GM18909 (cell line): ENCODE data around the gene B3GLCT.
"Not testable (repeated sequence)": the region's sequence is repeated elsewhere in the genome, so short reads cannot be mapped to it uniquely, and the experiment has no call there.

Source experiments
- ATAC-seq: cut with Tn5 transposase; IDR thresholded peaks from one replicate; pipeline ENCODE4 v1.9.1; 2021; ENCODE audit warnings: mild to moderate bottlenecking; ENCODE audit not compliant: unreplicated experiment, poor library complexity

The B3GLCT gene

DNA sequence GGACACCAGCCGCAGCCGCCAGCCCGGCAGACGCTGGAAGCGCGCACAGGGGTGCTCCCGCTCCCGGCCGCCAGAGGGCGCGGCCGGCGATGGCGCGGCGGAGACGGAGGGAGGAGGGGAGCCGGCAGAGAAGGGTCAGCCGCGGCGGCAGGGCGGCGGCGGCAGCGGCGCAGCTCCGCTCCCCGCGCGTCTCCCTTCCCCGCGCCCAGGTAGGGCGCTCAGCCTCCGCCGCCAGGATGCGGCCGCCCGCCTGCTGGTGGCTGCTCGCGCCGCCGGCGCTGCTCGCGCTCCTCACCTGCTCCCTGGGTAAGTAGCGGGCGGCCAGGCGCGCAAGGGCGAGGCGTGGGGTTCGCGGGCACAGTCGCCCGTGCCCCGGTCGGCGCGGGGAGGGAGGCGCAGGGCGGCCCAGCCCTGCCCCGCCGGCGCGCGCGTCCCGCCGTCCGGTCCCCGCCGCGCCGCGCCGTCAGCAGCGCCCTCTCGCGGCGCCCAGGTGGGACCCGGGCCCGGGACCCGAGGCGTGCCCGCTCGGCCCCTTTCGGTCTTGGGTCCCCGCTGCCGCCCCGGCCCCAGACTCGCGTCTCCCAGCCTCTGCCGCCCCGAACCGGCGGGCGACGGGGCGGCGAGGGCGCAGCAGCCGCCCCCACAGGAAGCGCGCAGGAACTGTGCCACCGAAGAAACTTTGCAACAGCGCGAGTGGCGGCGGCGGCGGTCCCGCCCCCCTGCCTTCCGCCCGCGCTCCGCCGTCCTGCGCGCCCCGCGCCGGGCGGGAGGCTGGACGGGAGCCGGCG lies at the start of gene B3GLCT:
Gene B3GLCT (plus strand): TSS at position 127 of the 788 bp plus-strand sequence. CDS start 110 bp downstream, at position 237.
- ATAC-seq, result peak; percentile 88

DNA sequence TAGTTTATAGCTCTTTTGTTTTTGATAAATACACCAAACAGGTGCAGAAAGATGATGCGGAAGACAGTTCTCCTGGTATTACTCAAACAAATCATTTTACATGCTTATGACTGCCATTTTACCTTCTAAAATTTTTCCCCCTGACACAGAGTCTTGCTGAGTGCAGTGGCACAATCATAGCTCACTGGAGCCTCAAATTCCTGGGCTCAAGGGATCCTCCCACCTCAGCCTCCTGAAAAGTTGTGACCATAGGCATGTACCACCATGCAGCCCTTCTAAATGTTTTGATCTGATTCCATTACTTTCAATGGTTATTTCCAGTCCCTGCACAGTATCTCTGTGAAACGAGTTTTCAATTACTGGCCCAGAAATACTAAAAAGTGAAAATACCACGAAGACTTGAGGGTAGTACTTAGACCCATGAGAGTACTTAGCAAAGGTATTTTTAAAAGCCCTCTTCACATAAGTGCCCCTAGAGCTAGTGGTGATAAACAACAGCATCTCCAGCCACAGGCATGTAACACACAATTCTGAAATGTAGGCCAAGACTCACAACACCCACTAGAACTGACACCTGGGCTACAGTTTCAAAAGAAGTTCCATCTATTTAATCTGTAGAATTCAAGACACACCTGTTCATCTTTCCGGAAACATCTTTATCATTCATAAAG lies 49.3 kb upstream of the B3GLCT start:
- no peak for ATAC-seq

DNA sequence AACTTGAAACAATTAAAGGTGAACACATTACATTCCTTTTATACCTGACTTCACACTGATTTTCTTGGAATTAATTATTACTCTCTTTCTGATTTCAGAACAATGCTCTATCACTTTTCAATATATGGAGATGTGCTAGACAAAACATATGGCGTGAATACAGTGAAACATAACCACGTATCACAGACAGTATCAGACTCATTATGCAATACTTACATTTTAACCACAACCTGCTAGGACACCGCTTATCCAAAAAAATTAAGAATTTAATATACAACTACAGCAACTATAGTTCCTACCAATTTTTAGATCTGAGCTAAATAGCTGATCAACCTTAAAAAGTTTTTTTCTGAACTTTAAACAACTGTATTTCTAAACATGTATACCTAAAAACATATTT lies 47.9 kb upstream of the B3GLCT start:
- no peak for ATAC-seq

DNA sequence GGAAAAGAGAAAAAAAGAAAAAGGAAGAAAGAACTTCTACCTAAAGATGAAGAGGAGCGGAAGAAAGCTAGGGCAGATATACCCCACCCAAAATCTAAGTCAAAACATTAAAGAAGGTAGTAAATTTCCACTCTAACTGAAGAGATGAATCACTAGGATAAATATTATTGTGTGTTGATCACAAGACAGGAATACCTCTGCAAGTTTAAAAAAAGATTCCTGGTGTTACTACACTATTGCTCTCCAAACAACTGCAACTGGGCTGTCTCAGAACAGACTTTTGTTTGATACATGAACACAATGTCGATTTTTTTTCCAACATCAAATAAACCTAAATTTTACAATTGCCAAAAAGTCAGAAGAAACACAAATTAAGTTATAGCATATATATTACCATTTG lies 44.8 kb upstream of the B3GLCT start:
- no peak for ATAC-seq

DNA sequence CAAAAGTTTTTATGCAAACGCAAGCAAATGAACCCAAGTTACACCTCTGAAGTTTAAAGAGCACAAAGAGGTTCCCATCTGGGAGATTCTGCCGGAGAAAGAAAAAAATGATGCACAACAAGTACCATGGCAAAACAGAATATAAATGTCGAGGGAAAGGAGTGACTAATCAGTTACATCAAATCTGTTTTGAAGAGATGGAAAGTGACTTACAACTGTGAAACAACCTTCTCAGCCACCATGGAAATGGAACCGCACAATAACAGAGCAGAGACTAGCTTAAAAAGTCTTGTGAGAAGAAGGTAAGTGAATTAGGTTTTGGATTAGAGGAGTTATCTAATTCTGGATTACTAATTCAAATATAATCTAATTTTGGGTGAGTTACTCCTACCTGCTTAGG lies 40.5 kb upstream of the B3GLCT start:
- no peak for ATAC-seq

DNA sequence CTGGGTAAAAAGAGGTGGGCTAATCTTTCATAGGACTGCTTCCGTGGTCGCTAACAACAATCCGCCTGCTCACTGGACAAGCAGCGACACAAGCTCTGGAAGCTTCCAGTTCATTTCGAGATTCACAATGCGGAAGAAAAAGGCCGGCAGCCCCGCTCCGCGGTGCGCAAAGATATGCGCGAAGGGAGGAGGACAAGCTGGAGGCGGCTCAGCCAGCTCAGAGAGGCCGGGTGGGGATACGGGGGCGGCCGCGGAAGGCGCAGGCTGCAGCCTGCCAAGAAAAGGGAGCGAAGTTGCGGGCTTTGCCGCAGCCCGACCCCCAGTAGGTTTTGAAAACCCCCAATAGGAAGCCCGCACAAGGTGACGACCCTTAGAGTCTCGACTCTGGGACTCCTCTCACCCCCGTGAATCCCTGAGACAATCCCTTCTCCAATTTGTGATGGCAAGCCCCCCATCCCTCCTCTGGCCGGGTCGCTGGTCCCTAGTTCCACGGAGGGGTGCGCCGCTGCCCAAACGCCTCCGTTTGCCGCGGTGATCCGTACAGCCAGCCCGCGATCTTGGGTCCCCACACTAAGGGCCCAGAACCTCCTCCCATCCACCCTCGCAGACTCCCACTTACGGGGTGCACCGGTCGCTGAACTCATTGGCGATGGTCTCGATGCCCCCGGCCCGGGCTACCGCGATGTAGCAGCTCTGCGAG lies 38.8 kb upstream of the B3GLCT start:
- ATAC-seq, result peak; percentile 25

DNA sequence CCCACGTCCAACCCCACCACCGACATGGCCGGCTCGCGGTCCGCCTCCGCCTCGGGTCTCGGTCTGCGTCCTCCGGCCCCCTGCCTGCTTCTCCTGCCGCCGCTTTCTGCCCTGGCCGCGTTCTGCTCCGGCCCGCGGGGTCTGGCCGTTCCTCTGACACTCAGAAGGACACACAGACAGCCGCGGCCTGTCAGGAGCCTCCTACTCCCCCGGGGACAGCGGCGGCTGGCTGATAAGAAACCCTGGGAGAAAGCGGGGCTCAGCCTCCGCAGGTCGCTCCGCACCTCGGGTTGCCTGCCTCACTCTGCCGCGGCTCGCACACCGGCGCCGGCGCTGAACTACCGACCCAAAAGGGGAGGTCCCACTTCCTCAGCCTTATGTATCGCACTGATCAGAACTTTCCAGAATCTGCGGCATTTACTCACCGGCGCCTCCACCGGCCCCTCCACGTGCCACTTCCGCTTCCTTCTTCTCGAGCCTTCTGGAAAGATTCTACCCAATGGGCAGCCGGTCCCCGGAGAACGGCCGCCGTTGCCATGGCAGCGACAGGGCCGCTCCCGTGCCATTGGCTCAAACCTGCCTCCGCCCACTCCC lies 38.1 kb upstream of the B3GLCT start, which contains the start of gene HSPH1:
Gene HSPH1 (minus strand): TSS at position 348 of the 594 bp plus-strand sequence. CDS start 322 bp downstream, at position 26.
- peak; percentile 83 for ATAC-seq

DNA sequence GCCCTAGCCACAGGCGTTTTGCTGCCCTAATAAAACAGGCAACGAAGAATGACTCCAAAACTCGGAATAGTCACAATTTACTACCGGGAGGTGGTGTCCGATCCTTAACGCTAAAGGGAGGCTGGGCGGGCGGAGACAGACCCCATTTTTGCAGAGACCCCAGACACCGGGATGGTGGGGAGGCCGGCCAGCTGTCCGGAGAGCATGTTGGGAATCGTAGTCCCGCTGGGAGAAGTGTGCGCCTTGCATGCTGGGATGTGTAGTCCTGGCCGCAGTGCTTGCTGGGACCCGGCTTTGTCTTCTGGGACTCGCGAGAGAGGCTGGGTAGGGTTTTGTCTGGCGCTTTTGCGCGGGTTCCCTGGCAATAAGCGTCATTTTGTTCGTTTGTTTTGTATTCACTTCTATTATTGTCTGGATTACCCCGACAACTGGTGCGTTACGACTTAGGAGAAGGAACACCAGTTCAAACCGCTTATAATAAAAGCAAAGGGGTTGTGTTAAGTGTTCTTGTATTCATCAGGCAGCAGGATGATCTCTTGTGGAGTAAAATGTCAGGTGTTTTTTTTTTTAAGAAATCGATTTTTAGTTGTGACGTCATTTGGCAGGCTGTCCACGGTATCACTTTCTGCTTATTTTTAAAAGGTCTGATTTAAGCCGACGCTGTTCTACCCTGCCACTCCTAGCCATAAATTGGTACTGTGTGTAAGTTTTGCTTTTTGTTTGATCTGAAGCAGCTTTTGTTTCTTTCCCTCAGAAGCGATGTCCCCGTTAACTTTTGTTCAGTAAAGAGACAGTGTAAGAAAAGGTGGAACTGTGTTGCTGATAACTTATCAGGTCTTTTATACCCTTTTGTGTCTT lies 37.4 kb upstream of the B3GLCT start:
- peak; percentile 87 for ATAC-seq

DNA sequence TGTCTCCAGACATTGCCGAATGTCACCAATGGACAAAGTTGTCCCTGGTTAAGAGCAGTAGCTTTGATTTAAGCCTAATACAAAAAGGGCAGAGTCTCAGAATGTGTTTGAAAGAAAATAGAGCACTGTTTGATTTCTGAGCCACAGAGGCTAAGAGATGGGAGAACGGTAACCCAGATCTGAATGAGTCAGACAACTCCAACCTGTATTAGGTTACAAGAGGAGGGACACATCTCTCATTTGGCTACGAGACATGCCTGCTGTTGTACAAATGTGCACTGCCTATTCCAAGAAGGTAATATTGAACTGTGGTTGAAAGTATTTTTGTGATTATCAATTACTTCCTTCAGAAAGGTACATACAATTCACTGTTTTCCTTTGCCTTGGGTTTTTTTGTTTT lies 33.2 kb upstream of the B3GLCT start:
- ATAC-seq, result no peak

DNA sequence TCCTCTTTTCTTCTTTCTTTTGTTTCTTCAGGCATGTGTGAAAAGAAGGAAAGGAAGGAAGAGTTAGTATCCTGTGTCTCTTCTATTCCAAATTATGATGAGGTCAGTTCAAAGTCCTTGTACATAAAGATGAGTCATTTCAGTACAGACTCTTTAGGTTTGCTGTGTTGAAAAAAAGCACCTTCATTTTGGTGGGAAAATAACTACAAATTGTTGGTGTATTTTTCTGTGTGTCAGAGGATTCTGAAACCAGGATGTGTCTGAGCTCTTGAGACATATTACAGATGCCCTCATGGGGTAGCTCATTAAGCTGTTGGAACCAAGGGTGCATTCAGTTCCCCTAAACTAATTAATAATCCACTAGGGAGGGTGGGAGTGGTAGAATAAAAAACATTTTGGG lies 32.3 kb upstream of the B3GLCT start:
- ATAC-seq, result peak; percentile 69

DNA sequence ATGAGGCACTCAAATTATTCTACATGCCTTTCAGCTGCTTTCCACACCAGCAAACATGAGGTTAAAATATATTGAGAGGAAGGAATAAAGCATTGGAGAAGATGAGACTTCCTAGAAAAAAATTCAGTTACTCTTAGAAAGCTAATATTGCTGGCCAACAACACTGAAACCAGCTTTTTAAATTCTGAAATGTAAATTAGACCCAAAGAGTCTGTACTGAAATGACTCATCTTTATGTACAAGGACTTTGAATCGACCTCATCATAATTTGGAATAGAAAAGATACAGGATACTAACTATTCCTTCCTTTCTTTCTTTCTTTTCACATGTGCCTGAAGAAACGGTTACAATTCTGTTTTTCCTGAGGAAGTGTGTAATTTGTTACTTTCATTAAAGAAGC lies 31.6 kb upstream of the B3GLCT start:
- peak; percentile 65 for ATAC-seq

DNA sequence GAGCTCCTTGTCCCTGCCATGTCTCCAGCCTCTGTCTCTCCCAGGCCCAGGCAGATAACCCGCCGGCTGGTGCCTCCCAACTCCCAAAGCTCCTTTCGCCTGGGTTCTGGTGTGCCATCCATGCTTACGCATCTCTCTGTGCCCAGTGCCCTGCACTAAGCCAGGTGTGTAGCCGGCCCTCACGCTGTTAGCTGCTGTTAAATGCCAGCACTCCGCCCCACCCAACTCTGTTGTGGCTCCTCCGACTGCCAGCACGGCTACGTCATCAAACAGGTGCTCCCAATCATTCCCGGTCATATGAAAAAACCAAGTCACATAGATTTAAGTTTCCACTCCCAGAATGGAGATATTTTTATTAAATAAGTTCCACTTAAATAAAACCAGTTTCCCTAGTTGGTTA lies 31.0 kb upstream of the B3GLCT start:
- no peak for ATAC-seq

DNA sequence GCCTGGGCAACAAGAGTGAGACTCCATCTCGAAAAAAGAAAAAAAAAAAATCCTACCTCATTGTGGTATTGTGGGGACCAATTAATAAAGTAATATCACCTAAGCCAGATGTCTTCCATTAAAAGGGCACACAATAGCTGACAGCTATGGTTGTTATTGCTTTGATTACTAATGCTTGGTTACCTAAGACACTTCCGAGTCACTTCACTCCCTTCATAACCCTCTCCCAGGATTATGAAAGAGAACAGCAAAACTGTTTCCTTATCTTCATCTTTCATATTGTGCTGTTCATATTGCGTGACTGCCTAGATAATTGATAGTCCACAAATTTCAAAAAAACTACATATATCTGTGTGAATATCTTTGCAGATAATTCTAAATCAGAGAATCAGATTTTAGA lies 27.8 kb upstream of the B3GLCT start:
- no peak for ATAC-seq

DNA sequence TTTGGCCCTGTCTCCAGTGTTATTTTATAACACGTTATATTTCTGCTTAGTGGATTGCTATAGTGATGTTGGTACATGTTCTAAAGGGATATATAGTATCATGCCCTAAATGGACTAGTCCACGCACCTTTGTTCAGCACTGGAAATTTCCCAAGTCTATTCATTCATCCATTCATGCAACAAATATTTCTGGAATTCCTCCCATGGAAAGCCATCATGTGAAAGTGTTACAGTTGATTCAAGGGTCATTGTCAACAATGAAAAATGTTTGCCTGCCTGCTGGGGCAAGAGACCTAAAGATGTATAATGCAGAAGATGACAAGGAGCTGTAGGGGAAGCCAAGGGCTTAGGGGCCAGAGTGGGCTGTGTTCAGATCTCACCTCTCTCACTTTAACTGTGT lies 27.2 kb upstream of the B3GLCT start:
- no peak for ATAC-seq

DNA sequence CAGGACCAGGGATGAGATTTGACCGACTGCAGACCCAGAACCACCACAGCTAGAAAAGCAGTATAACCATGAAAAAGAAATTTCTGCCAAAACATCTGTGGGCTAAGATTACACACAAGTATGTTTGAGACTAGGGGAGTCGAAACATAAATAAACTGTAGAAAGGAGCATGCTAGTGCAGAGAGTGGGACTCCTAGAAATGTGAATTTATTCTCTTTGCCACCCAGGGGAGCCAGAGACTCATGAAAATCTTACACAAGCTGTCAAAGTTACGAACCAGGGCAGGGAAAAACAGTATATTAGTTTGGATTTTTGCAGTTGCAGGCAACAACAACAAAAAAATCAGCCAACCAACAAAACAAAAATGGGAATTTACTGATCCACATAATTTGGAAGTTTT lies 25.8 kb upstream of the B3GLCT start:
- no peak for ATAC-seq

DNA sequence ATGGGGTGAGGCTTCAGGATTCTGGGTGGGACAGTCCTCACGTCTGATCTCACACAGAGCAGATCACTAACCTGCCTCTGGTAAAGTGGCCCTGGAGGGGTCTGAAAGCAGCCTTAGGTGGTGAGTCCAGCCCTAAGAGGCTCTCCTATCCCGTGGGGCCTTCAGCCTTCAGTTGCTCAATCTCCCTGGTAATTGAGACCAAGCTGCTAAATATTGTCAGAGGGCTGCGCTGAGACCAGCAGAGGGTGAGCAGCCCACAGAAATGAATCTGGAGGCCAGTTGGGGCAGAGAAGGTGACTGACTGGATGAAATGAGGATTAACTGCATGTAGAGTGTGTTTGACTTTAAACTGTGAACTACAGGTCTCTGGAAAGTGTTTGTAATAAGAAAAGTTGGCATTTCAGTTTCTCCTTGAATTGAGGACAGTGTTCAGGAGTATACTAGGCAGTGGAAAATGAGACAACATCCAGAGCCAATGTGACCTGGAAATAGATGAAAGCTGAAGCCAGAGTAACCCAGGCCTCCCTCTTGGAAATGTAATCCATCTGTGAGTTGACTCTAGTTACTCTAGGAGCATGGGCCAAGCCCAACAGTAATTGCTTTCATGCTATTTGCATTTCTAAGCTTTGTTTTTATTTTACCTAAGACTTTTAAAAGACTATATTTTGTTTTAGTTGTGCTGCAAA lies 23.8 kb upstream of the B3GLCT start:
- no peak for ATAC-seq

DNA sequence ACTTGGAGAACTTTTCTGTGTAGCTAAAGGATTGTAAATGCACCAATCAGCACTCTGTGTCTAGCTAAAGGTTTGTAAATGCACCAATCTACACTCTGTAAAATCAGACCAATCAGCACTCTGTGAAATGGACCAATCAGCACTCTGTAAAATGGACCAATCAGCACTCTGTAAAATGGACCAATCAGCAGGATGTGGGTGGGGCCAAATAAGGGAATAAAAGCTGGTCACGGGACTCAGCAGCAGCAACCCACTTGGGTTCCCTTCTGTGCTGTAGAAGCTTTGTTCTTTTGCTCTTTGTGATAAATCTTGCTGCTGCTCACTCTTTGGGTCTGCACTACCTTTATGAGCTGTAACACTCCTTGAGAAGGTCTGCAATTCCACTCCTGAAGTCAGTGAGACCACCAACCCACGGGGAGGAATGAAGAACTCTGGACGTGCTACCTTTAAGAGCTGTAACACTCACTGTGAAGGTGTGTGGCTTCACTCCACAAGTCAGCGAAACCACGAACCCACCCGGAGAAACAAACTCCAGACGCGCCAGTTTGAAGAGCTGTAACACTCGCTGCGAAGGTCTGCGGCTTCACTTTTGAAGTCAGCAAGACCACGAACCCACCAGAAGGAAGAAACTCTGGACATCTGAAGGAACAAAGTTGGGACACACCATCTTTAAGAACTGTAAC lies 21.8 kb upstream of the B3GLCT start:
- ATAC-seq, result not testable (repeated sequence)

DNA sequence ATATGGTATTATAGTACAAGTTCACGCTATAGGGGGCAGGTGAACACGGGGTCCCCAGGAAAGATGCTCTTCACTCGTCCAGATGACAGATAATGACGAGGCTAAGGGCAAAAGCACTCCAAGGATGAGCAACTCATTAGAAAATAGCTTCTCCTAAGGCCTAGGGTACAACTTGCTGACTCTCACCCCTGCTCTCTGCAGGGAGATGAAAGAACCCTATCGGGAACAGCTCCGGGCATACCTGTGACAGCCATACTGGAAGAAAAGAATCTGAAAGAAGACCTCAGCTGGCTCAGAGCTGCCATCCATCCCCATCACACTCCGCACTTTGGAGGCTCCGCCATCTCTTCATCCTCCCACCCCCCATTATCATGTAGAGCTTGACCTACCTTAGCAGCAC lies 20.5 kb upstream of the B3GLCT start:
- no peak for ATAC-seq

DNA sequence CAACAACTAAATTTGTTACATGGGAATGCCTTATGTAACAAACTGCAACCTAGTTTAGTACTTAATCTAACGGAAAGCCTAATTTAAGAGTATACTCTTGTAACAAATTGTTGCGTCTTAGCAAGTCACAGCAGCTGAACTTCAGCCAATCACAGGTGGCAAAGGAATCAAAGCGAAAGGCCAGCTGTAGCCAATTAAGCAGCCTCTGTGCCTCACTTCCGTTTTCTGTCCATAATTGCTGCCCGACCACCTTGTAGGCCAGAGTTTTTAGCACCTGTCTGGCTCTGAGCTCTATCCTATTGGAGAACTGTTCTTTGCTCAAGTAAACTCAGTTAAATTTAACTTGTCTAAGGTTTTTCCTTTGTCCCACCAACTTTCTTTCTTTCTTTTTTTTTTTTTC lies 20.0 kb upstream of the B3GLCT start:
- ATAC-seq, result no peak
